OCI-LY7 (cell line): ENCODE results near the gene RSU1. TPM values are rescaled to one million over a fixed set of nuclear protein-coding genes. Genes with fewer than 3 reads are reported as not detected.

Experiments
- BruUV-seq: library from RNA; stranded (reverse); fragments of 400-500 nt; replicated peaks from 2 replicates; lab custom pipeline; 2021; lab: Mats Ljungman, UMichigan
- CTCF ChIA-PET: fragments of 300-600 bp; sonication (Branson Sonifier 250); formaldehyde crosslinking; loops from one replicate; lab custom pipeline; 2022; ENCODE audit warnings: antibody characterized with exemption; ENCODE audit not compliant: unreplicated experiment; lab: Charles Lee
- POLR2A ChIA-PET: fragments of 300-600 bp; sonication (Branson Sonifier 250); formaldehyde crosslinking; loops from one replicate; lab custom pipeline; 2022; ENCODE audit warnings: antibody characterized with exemption; lab: Charles Lee
- DNase-seq: peaks from one replicate; pipeline ENCODE4 v3.0.0-alpha.2; 2015; ENCODE audit warnings: low spot score
- H2AFZ ChIP-seq: fragments of 200-600 bp; sonication (generic), shearing (Covaris generic); 2 replicates; pipeline ENCODE4 v1.6.1; 2014; ENCODE audit warnings: mild to moderate bottlenecking, antibody characterized with exemption, low read length, moderate library complexity
- H3K27ac ChIP-seq: fragments of 200-600 bp; sonication (generic); 2 replicates; pipeline ENCODE4 v1.5.1; 2014; ENCODE audit warnings: mixed run types, low read depth, mild to moderate bottlenecking, moderate library complexity, low read length, inconsistent platforms; ENCODE audit not compliant: poor library complexity, severe bottlenecking
- H3K36me3 ChIP-seq: fragments of 200-600 bp; sonication (generic); 2 replicates; pipeline ENCODE4 v1.6.1; 2014; ENCODE audit warnings: mild to moderate bottlenecking, antibody characterized with exemption, low read length, moderate library complexity, mixed read lengths; ENCODE audit not compliant: insufficient read depth
- H3K4me1 ChIP-seq: fragments of 200-600 bp; sonication (generic); 2 replicates; pipeline ENCODE4 v1.5.1; 2014; ENCODE audit warnings: mild to moderate bottlenecking, low read length; ENCODE audit not compliant: insufficient read depth, poor library complexity, severe bottlenecking
- H3K4me2 ChIP-seq: fragments of 200-600 bp; sonication (generic); 2 replicates; pipeline ENCODE4 v1.6.1; 2014; ENCODE audit warnings: mild to moderate bottlenecking, low read length
- H3K4me3 ChIP-seq: fragments of 200-600 bp; sonication (generic); 2 replicates; pipeline ENCODE4 v1.5.1; 2014; ENCODE audit warnings: mild to moderate bottlenecking, low read depth, low read length; ENCODE audit not compliant: poor library complexity, severe bottlenecking
- H3K79me2 ChIP-seq: fragments of 200-600 bp; sonication (generic); 2 replicates; pipeline ENCODE4 v1.6.1; 2016; ENCODE audit warnings: low read depth, mild to moderate bottlenecking, low read length, moderate library complexity, mixed read lengths; ENCODE audit not compliant: insufficient read depth
- H3K9me2 ChIP-seq: fragments of 200-600 bp; sonication (generic); 2 replicates; pipeline ENCODE4 v1.6.1; 2016; ENCODE audit warnings: mild to moderate bottlenecking, low read length, mixed read lengths; ENCODE audit not compliant: insufficient read depth
- H3K9me3 ChIP-seq: fragments of 200-600 bp; sonication (generic); 2 replicates; pipeline ENCODE4 v1.6.1; 2014; ENCODE audit warnings: mild to moderate bottlenecking, mixed run types, low read length, mixed read lengths
- H4K20me1 ChIP-seq: fragments of 200-600 bp; sonication (generic); 2 replicates; pipeline ENCODE4 v1.6.1; 2014; ENCODE audit warnings: mild to moderate bottlenecking, antibody characterized with exemption, low read length, moderate library complexity, mixed read lengths; ENCODE audit not compliant: insufficient read depth
- EZH2phosphoT487 ChIP-seq: fragments of 200-600 bp; sonication (generic); IDR thresholded peaks from 2 replicates; pipeline ENCODE4 v1.6.1; 2018; ENCODE audit warnings: low read depth, borderline replicate concordance, mild to moderate bottlenecking, mixed run types, antibody characterized with exemption, low read length, moderate library complexity, mixed read lengths
- intact Hi-C: fragments of 100-400 bp; cut with micrococcal nuclease; formaldehyde crosslinking; loops from one replicate; pipeline ENCODE4 v1.10.0; 2022; ENCODE audit not compliant: unreplicated experiment
- total RNA-seq, 2 experiments: library from RNA; depleted of rRNA in 1 of 2; stranded (reverse); fragments of >200 nt in 1 of 2; shearing (Covaris generic) in 1 of 2; gene quantifications; 2 replicates each; pipeline ENCODE4 v1.2.3, GENCODE V29; 2014 to 2022
- TF ChIP-seq, protein P1 (sequence below): fragments of 200-600 bp; sonication (generic); conservative IDR thresholded peaks from 2 replicates; pipeline ENCODE4 v1.5.1; 2014; ENCODE audit warnings: mild to moderate bottlenecking, antibody characterized with exemption, low read length, moderate library complexity, mixed read lengths

Gene RSU1
- total RNA-seq, 2 experiments from 2014 or later: 25.3 to 31.1 TPM

DNA sequence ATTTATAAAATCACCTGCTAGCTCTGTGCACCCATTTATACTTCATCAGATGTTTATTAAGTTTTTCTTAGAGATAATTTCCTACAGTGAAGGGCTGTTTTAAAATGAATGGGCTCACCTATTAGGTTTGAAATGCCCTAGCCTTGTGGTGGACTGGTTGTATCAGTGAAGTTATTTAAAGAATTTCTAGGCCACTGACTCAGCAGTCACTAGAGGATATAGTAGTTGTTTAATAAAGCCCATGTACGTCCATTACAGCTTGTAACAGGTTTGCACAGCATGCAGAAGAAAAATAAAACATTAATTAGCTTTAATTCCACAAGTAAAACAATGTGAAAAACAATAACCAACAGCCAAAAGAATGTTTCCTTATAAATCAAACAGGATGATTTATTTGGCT lies 128.0 kb downstream of the RSU1 start:
- POLR2A ChIA-PET: no interaction called here
- Histone ChIP-seq H3K9me3 (no peaks in the 10 kb centered on the region), H3K36me3 (no peaks in the 10 kb centered on the region), H3K79me2 (no peaks in the 10 kb centered on the region), H4K20me1 (no peaks in the 10 kb centered on the region), H3K4me2 (no peak overlapping the region), H3K9me2 (no peaks in the 10 kb centered on the region), H3K4me1 (no peaks in the 10 kb centered on the region), H3K4me3 (no peak overlapping the region), H2AFZ (no peak overlapping the region), H3K27ac (no peak overlapping the region)
- intact Hi-C loops: no loop called here
- TF ChIP-seq EZH2phosphoT487: no peak
- TF ChIP-seq, protein P1, sequence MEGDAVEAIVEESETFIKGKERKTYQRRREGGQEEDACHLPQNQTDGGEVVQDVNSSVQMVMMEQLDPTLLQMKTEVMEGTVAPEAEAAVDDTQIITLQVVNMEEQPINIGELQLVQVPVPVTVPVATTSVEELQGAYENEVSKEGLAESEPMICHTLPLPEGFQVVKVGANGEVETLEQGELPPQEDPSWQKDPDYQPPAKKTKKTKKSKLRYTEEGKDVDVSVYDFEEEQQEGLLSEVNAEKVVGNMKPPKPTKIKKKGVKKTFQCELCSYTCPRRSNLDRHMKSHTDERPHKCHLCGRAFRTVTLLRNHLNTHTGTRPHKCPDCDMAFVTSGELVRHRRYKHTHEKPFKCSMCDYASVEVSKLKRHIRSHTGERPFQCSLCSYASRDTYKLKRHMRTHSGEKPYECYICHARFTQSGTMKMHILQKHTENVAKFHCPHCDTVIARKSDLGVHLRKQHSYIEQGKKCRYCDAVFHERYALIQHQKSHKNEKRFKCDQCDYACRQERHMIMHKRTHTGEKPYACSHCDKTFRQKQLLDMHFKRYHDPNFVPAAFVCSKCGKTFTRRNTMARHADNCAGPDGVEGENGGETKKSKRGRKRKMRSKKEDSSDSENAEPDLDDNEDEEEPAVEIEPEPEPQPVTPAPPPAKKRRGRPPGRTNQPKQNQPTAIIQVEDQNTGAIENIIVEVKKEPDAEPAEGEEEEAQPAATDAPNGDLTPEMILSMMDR: no peak
- CTCF ChIA-PET: no interaction called here
- no peak for DNase-seq
- no TSS peak for BruUV-seq

DNA sequence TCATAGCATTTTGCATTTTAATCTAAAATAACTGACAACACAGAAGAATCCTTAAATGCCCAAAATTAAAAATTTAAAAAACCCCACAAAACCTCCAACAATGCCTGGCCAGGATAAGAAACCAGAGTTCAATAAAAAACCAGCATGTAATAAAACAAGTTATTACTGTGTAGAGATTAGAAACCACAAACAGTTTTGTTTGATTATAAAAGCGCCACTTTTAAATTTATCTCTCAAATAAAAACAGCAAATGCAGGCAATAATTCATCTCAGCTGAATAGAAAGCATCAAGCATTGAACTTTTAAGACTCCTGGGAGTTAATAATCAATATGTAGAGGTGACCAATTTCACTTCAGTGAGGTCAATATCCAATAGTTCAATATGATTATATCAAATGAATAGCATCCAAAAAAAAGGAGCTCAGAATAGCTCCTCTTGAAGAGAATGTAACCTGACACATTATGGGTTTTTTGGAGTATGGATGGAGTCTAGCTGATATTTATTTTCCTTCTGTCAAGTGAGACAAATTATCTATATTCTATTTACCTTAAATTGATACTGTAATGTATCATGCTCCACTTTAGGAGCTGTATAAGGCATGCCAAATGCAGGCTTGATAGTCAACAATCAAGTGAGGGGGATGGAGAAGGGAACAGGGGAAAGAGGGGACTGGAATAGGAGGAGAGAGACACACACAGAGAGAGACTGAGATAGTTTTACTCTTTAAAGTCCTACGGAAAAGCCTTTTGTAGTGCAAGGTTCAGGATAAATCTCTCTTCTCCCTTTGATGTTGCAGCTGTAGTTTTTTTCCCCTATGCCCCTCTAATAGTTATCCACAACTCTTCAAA lies 130.9 kb downstream of the RSU1 start:
- no TSS peak for BruUV-seq
- TF ChIP-seq EZH2phosphoT487: no peak
- TF ChIP-seq, protein P1: no peak
- CTCF ChIA-PET: no interaction called here
- H3K4me2 ChIP-seq: no peak overlapping the region
- H3K9me3 ChIP-seq: no peaks in the 10 kb centered on the region
- no peaks in the 10 kb centered on the region for H3K79me2 ChIP-seq
- POLR2A ChIA-PET: interaction anchor here (0.5 kb wide), 1 partner anchor 626 kb away, joined by 3 read pairs; no protein-coding TSS in a partner anchor
- no peaks in the 10 kb centered on the region for H3K9me2 ChIP-seq
- no peaks in the 10 kb centered on the region for H3K4me1 ChIP-seq
- H4K20me1 ChIP-seq: no peaks in the 10 kb centered on the region
- intact Hi-C loops: no loop called here
- H2AFZ ChIP-seq: no peak overlapping the region
- no peaks in the 10 kb centered on the region for H3K36me3 ChIP-seq
- no peak for DNase-seq
- H3K4me3 ChIP-seq: no peak overlapping the region
- no peak overlapping the region for H3K27ac ChIP-seq

DNA sequence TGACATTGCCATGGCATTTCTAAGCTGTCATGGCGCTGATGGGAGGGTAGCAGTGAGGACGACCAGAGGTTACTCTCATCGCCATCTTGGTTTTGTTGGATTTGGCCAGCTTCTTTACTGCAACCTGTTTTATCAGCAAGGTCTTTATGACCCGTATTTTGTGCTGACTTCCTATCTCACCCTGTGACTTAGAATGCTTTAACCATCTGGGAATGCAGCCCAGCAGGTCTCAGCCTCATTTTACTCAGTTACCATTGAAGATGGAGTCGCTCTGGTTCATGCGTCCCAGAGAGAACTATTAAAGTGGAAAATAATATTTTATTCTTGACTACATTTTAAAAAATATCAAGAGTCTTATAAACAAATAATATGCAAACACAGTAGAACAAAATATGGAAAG lies 131.7 kb downstream of the RSU1 start:
- BruUV-seq: no TSS peak
- no peaks in the 10 kb centered on the region for H3K9me3 ChIP-seq
- CTCF ChIA-PET: no interaction called here
- no peak overlapping the region for H3K27ac ChIP-seq
- no peak overlapping the region for H3K4me2 ChIP-seq
- H3K36me3 ChIP-seq: no peaks in the 10 kb centered on the region
- H3K4me3 ChIP-seq: no peak overlapping the region
- H3K4me1 ChIP-seq: no peaks in the 10 kb centered on the region
- H3K79me2 ChIP-seq: no peaks in the 10 kb centered on the region
- intact Hi-C loops: no loop called here
- POLR2A ChIA-PET: no interaction called here
- no peaks in the 10 kb centered on the region for H3K9me2 ChIP-seq
- H2AFZ ChIP-seq: no peak overlapping the region
- no peak for DNase-seq
- no peaks in the 10 kb centered on the region for H4K20me1 ChIP-seq
- TF ChIP-seq, protein P1: no peak
- TF ChIP-seq EZH2phosphoT487: no peak
